IPS-20b (cell line): ENCODE measurements around the gene TMEM258.

ENCODE experiments used
- H3K27ac ChIP-seq: one replicate; pipeline ENCODE4 v1.5.1; 2013; ENCODE audit warnings: low read length
- H3K27me3 ChIP-seq: 2 replicates; pipeline ENCODE4 v1.6.1; 2013; ENCODE audit warnings: mild to moderate bottlenecking, low read length, inconsistent platforms; ENCODE audit not compliant: insufficient read depth
- H3K36me3 ChIP-seq: 2 replicates; pipeline ENCODE4 v1.6.1; 2013; ENCODE audit warnings: low read depth, mild to moderate bottlenecking, inconsistent platforms, low read length, moderate library complexity; ENCODE audit not compliant: insufficient read depth
- H3K4me1 ChIP-seq: 2 replicates; pipeline ENCODE4 v1.6.1; 2013; ENCODE audit warnings: mild to moderate bottlenecking, control low read depth, inconsistent platforms, low read length, moderate library complexity; ENCODE audit not compliant: insufficient read depth
- H3K4me3 ChIP-seq: 2 replicates; pipeline ENCODE4 v1.5.1; 2013; ENCODE audit warnings: mild to moderate bottlenecking, low read length, inconsistent platforms
- H3K9ac ChIP-seq: 2 replicates; pipeline ENCODE4 v1.6.1; 2013; ENCODE audit warnings: low read depth, mild to moderate bottlenecking, inconsistent platforms, low read length, moderate library complexity
- H3K9me3 ChIP-seq: 2 replicates; pipeline ENCODE4 v1.6.1; 2013; ENCODE audit warnings: mild to moderate bottlenecking, low read depth, low read length, inconsistent platforms; ENCODE audit not compliant: insufficient read depth

The TMEM258 gene

GRCh38 chr11:61762223-61762615 lies 30.2 kb downstream of the TMEM258 start:
- Histone ChIP-seq H3K9ac (no peak overlapping the region), H3K36me3 (no peaks in the 10 kb centered on the region), H3K4me3 (no peak overlapping the region), H3K27ac (no peak overlapping the region), H3K27me3 (no peaks in the 10 kb centered on the region), H3K9me3 (no peaks in the 10 kb centered on the region), H3K4me1 (no peaks in the 10 kb centered on the region; the same call in 1 of the 2 replicates)

GRCh38 chr11:61761440-61762222 lies 30.8 kb downstream of the TMEM258 start:
- Histone ChIP-seq H3K4me3 (no peak overlapping the region), H3K9ac (no peak overlapping the region), H3K27me3 (no peaks in the 10 kb centered on the region), H3K4me1 (peaks cover 2% of the 10 kb centered on the region; the same call in 1 of the 2 replicates), H3K9me3 (no peaks in the 10 kb centered on the region), H3K36me3 (no peaks in the 10 kb centered on the region), H3K27ac (no peak overlapping the region)

GRCh38 chr11:61760946-61761345 lies 31.5 kb downstream of the TMEM258 start:
- Histone ChIP-seq H3K9ac (no peak overlapping the region), H3K4me1 (peaks cover 8% of the 10 kb centered on the region; the same call in 1 of the 2 replicates)

GRCh38 chr11:61757213-61757862 lies 35.1 kb downstream of the TMEM258 start:
- Histone ChIP-seq H3K9ac (no peak overlapping the region), H3K4me3 (no peak overlapping the region)

More at GRCh38 chr11:61760946-61761345, 31.5 kb downstream of the TMEM258 start:
- no peaks in the 10 kb centered on the region for H3K36me3 ChIP-seq
- H3K27ac ChIP-seq, result no peak overlapping the region
- no peak overlapping the region for H3K4me3 ChIP-seq
- H3K27me3 ChIP-seq, result no peaks in the 10 kb centered on the region
- no peaks in the 10 kb centered on the region for H3K9me3 ChIP-seq

GRCh38 chr11:61756452-61757212 lies 35.8 kb downstream of the TMEM258 start:
- Histone ChIP-seq H3K4me3 (no peak overlapping the region), H3K27ac (no peak overlapping the region), H3K9me3 (no peaks in the 10 kb centered on the region), H3K27me3 (peaks cover 24% of the 10 kb centered on the region), H3K4me1 (peaks cover 8% of the 10 kb centered on the region), H3K9ac (no peak overlapping the region), H3K36me3 (no peaks in the 10 kb centered on the region)

More at GRCh38 chr11:61757213-61757862, 35.1 kb downstream of the TMEM258 start:
- H3K4me1 ChIP-seq, result peaks cover 8% of the 10 kb centered on the region
- no peaks in the 10 kb centered on the region for H3K9me3 ChIP-seq
- H3K36me3 ChIP-seq, result no peaks in the 10 kb centered on the region
- peaks cover 19% of the 10 kb centered on the region for H3K27me3 ChIP-seq
- no peak overlapping the region for H3K27ac ChIP-seq

- Histone ChIP-seq H3K36me3 (no peaks in the 10 kb centered on the region), H3K27ac (no peak overlapping the region), H3K27me3 (peaks cover 29% of the 10 kb centered on the region), H3K9me3 (no peaks in the 10 kb centered on the region), H3K4me1 (peaks cover 8% of the 10 kb centered on the region), H3K9ac (no peak overlapping the region), H3K4me3 (no peak overlapping the region)
These were observed 36.3 kb downstream of the TMEM258 start for GRCh38 chr11:61756147-61756451.

GRCh38 chr11:61754534-61755482 lies 37.6 kb downstream of the TMEM258 start:
- H3K27ac ChIP-seq, result no peak overlapping the region
- H3K4me3 ChIP-seq, result no peak overlapping the region
- H3K9me3 ChIP-seq, result no peaks in the 10 kb centered on the region
- peaks cover 35% of the 10 kb centered on the region for H3K27me3 ChIP-seq
- peaks cover 8% of the 10 kb centered on the region for H3K4me1 ChIP-seq
- H3K9ac ChIP-seq, result no peak overlapping the region
- no peaks in the 10 kb centered on the region for H3K36me3 ChIP-seq

GRCh38 chr11:61753672-61754071 lies 38.7 kb downstream of the TMEM258 start:
- Histone ChIP-seq H3K9me3 (no peaks in the 10 kb centered on the region), H3K9ac (no peak overlapping the region), H3K36me3 (no peaks in the 10 kb centered on the region), H3K4me1 (peaks cover 16% of the 10 kb centered on the region), H3K27me3 (peaks cover 43% of the 10 kb centered on the region), H3K27ac (no peak overlapping the region), H3K4me3 (no peak overlapping the region)

GRCh38 chr11:61752925-61753521 lies 39.4 kb downstream of the TMEM258 start:
- no peaks in the 10 kb centered on the region for H3K9me3 ChIP-seq
- peak overlapping the region; percentile 63 for H3K4me3 ChIP-seq
- no peak overlapping the region for H3K27ac ChIP-seq
- no peaks in the 10 kb centered on the region for H3K36me3 ChIP-seq
- H3K4me1 ChIP-seq, result peaks cover 16% of the 10 kb centered on the region
- H3K9ac ChIP-seq, result peak overlapping the region; percentile 59; the same call in 1 of the 2 replicates
- H3K27me3 ChIP-seq, result peaks cover 43% of the 10 kb centered on the region

GRCh38 chr11:61752117-61752924 lies 40.1 kb downstream of the TMEM258 start, which contains the start of gene MYRF:
MYRF (plus strand) TSS chr11:61752636; CDS start chr11:61752745, 109 bp downstream.
- no peaks in the 10 kb centered on the region for H3K36me3 ChIP-seq
- peaks cover 16% of the 10 kb centered on the region for H3K4me1 ChIP-seq
- peak within 1 kb of the TSS; percentile 59; the same call in 1 of the 2 replicates for H3K9ac ChIP-seq
- H3K27me3 ChIP-seq, result peaks cover 43% of the 10 kb centered on the region
- H3K4me3 ChIP-seq, result peak within 1 kb of the TSS; percentile 63
- H3K9me3 ChIP-seq, result no peaks in the 10 kb centered on the region
- H3K27ac ChIP-seq, result no peak within 1 kb of the TSS
